Hepatocyte (in vitro differentiated cells): ENCODE data around the gene CHMP6.

Source experiments
- EZH2 ChIP-seq: fragments of 200-600 bp; sonication (generic); IDR thresholded peaks from 2 replicates; pipeline ENCODE4 v1.6.1; 2016; ENCODE audit warnings: antibody characterized with exemption, mild to moderate bottlenecking, borderline replicate concordance
- EZH2phosphoT487 ChIP-seq: fragments of 200-600 bp; sonication (generic); IDR thresholded peaks from one replicate; pipeline ENCODE4 v1.6.1; 2018; ENCODE audit warnings: antibody characterized with exemption, mild to moderate bottlenecking, low read depth, moderate library complexity; ENCODE audit not compliant: unreplicated experiment, severe bottlenecking
- TF ChIP-seq, protein P1 (sequence below): fragments of 200-600 bp; sonication (generic); IDR thresholded peaks from 2 replicates; pipeline ENCODE4 v1.5.1; 2016; ENCODE audit warnings: antibody characterized with exemption, mild to moderate bottlenecking; ENCODE audit not compliant: poor library complexity

DNA sequence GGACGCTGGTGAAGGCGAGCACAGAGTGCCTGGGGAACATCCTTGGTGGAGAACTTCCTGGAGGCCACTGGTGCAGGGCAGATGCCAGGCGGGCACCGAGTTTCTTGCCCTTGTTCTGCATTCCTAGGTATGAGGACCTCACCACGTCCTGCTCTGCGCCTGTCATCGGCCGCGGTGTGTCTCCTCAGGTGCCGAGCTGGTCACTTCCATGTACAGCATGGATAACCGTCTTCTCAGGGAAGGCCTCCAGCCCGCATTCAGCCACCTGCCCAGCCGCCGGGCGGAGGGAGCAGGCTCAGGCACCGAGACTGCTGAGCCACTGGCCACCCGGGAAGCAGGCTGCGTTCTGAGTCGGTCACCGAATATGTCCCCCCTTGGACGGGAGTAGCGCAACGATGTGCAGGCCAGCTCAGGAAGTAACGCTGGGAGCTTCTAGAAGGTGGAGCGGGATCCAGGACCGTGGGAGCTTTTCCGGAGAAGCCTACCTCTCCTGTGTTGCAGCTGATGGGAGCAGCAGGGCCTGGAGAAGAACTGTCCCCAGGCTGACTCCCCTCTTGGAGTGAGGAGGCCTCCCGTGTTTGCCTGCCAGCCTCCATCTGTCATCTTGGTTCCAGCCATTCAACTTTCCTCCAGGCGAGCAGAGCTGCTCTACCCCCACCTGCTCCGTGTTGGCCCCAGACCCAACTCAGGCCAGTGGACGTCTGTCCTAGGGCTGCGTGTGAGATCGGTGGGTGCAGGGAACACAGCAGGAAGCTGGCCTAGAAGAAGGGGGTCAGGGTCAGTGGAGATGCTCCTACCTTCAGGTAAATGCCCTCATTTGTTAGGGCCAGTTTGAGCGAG, 41.2 kb downstream of the CHMP6 start:
- TF ChIP-seq, protein P1, sequence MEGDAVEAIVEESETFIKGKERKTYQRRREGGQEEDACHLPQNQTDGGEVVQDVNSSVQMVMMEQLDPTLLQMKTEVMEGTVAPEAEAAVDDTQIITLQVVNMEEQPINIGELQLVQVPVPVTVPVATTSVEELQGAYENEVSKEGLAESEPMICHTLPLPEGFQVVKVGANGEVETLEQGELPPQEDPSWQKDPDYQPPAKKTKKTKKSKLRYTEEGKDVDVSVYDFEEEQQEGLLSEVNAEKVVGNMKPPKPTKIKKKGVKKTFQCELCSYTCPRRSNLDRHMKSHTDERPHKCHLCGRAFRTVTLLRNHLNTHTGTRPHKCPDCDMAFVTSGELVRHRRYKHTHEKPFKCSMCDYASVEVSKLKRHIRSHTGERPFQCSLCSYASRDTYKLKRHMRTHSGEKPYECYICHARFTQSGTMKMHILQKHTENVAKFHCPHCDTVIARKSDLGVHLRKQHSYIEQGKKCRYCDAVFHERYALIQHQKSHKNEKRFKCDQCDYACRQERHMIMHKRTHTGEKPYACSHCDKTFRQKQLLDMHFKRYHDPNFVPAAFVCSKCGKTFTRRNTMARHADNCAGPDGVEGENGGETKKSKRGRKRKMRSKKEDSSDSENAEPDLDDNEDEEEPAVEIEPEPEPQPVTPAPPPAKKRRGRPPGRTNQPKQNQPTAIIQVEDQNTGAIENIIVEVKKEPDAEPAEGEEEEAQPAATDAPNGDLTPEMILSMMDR, result no peak
- no peak for TF ChIP-seq EZH2
- no peak for TF ChIP-seq EZH2phosphoT487
